Trophoblast cell (in vitro differentiated cells and primary cell): ENCODE data around the gene PALLD.
A peak's percentile ranks its signal among the peaks of the same experiment; 100 is the strongest.

Source experiments
- DNase-seq, 2 donors: peaks; one replicate each; pipeline ENCODE4 v3.0.0-alpha.2; 2016
- H2AFZ ChIP-seq: 2 replicates; pipeline ENCODE4 v1.6.1; 2013; ENCODE audit warnings: low read length, moderate library complexity, mild to moderate bottlenecking; ENCODE audit not compliant: insufficient read depth, poor library complexity
- H2AK5ac ChIP-seq: 2 replicates; pipeline ENCODE4 v1.6.1; 2013; ENCODE audit warnings: mild to moderate bottlenecking, low read length
- H2BK120ac ChIP-seq: 2 replicates; pipeline ENCODE4 v1.6.1; 2013; ENCODE audit warnings: low read length, mild to moderate bottlenecking, moderate library complexity; ENCODE audit not compliant: insufficient read depth, poor library complexity
- H2BK12ac ChIP-seq: 2 replicates; pipeline ENCODE4 v1.6.1; 2013; ENCODE audit warnings: mild to moderate bottlenecking, low read length, moderate library complexity
- H2BK5ac ChIP-seq: 2 replicates; pipeline ENCODE4 v1.6.1; 2013; ENCODE audit warnings: low read length, low read depth, moderate library complexity, mild to moderate bottlenecking; ENCODE audit not compliant: poor library complexity
- H3K14ac ChIP-seq: 2 replicates; pipeline ENCODE4 v1.6.1; 2013; ENCODE audit warnings: mild to moderate bottlenecking, low read length
- H3K18ac ChIP-seq: 2 replicates; pipeline ENCODE4 v1.6.1; 2013; ENCODE audit warnings: mild to moderate bottlenecking, low read length
- H3K23ac ChIP-seq: 2 replicates; pipeline ENCODE4 v1.6.1; 2013; ENCODE audit warnings: low read length
- H3K27ac ChIP-seq: 2 replicates; pipeline ENCODE4 v1.5.1; 2013; ENCODE audit warnings: low read depth, mild to moderate bottlenecking, inconsistent platforms, low read length, moderate library complexity
- H3K27me3 ChIP-seq: 2 replicates; pipeline ENCODE4 v1.6.1; 2013; ENCODE audit warnings: inconsistent platforms, mild to moderate bottlenecking, low read length, moderate library complexity; ENCODE audit not compliant: insufficient read depth
- H3K36me3 ChIP-seq, 2 experiments: 1 replicate in 1 of 2; 2 replicates in 1 of 2; pipeline ENCODE4 v1.6.1; 2013; ENCODE audit warnings: low read length in 2 of 2, mild to moderate bottlenecking in 2 of 2, moderate library complexity in 1 of 2; ENCODE audit not compliant: insufficient read depth in 2 of 2, control insufficient read depth in 1 of 2
- H3K4ac ChIP-seq: 2 replicates; pipeline ENCODE4 v1.6.1; 2013; ENCODE audit warnings: low read depth, mild to moderate bottlenecking, low read length, moderate library complexity
- H3K4me1 ChIP-seq, 2 experiments: 1 replicate in 1 of 2; 2 replicates in 1 of 2; pipeline ENCODE4 v1.6.1; 2013; ENCODE audit warnings: low read length in 2 of 2, mild to moderate bottlenecking in 2 of 2, moderate library complexity in 1 of 2; ENCODE audit not compliant: insufficient read depth in 2 of 2, control insufficient read depth in 1 of 2
- H3K4me2 ChIP-seq: 2 replicates; pipeline ENCODE4 v1.6.1; 2013; ENCODE audit warnings: inconsistent platforms, mild to moderate bottlenecking, low read length, moderate library complexity
- H3K4me3 ChIP-seq: 2 replicates; pipeline ENCODE4 v1.5.1; 2013; ENCODE audit warnings: mild to moderate bottlenecking, low read depth, low read length, inconsistent platforms
- H3K79me1 ChIP-seq: one replicate; pipeline ENCODE4 v1.6.1; 2013; ENCODE audit warnings: low read length
- H3K79me2 ChIP-seq: 2 replicates; pipeline ENCODE4 v1.6.1; 2013; ENCODE audit warnings: low read length, mild to moderate bottlenecking; ENCODE audit not compliant: control insufficient read depth, insufficient read depth, poor library complexity
- H3K9ac ChIP-seq: 2 replicates; pipeline ENCODE4 v1.6.1; 2013; ENCODE audit warnings: mild to moderate bottlenecking, low read length
- H3K9me3 ChIP-seq: 2 replicates; pipeline ENCODE4 v1.6.1; 2013; ENCODE audit warnings: low read depth, mild to moderate bottlenecking, control low read depth, inconsistent platforms, low read length; ENCODE audit not compliant: insufficient read depth
- H4K12ac ChIP-seq: 2 replicates; pipeline ENCODE4 v1.6.1; 2013; ENCODE audit warnings: low read depth, mild to moderate bottlenecking, low read length, moderate library complexity
- H4K8ac ChIP-seq: 2 replicates; pipeline ENCODE4 v1.6.1; 2013; ENCODE audit warnings: low read depth, mild to moderate bottlenecking, low read length, moderate library complexity
- H4K91ac ChIP-seq: one replicate; pipeline ENCODE4 v1.6.1; 2013; ENCODE audit warnings: low read depth, mild to moderate bottlenecking, low read length, moderate library complexity
- WGBS: extraction: QIAGEN DNeasy Blood & Tissue Kit; methylation state at CpG from one replicate; pipeline ENCODE4 v1.1.7; 2013; ENCODE audit warnings: missing lambda C conversion rate; ENCODE audit not compliant: insufficient read length, insufficient coverage; ENCODE audit errors: extremely low coverage; 5-methylcytosine and 5-hydroxymethylcytosine counted together

PALLD gene

GRCh38 chr4:168643796-168644159 lies 146.9 kb downstream of the PALLD start:
- H3K4ac ChIP-seq: no peak overlapping the region
- no peak overlapping the region for H4K91ac ChIP-seq
- H3K4me3 ChIP-seq: no peak overlapping the region
- H3K27me3 ChIP-seq: no peaks in the 10 kb centered on the region
- no CpG with 5 or more reads among the region's 3 CpGs for WGBS
- no peak overlapping the region for H3K9ac ChIP-seq
- H3K4me2 ChIP-seq: no peak overlapping the region
- H4K8ac ChIP-seq: no peak overlapping the region
- H4K12ac ChIP-seq: no peak overlapping the region
- peaks cover 14 to 21% of the 10 kb centered on the region in 2 experiments for H3K4me1 ChIP-seq
- H2BK120ac ChIP-seq: no peak overlapping the region
- H3K27ac ChIP-seq: no peak overlapping the region
- no peak for DNase-seq
- H3K9me3 ChIP-seq: no peaks in the 10 kb centered on the region
- peaks cover 12% of the 10 kb centered on the region for H3K79me1 ChIP-seq
- peaks cover 8% of the 10 kb centered on the region for H3K79me2 ChIP-seq
- H3K14ac ChIP-seq: no peak overlapping the region
- H2AFZ ChIP-seq: no peak overlapping the region
- peaks cover 3 to 4% of the 10 kb centered on the region in 2 experiments for H3K36me3 ChIP-seq
- no peak overlapping the region for H2BK5ac ChIP-seq
- H3K18ac ChIP-seq: no peak overlapping the region
- H2BK12ac ChIP-seq: no peak overlapping the region
- H2AK5ac ChIP-seq: no peak overlapping the region
- no peak overlapping the region for H3K23ac ChIP-seq

- Histone ChIP-seq H2AK5ac (no peak overlapping the region), H3K18ac (no peak overlapping the region), H4K8ac (no peak overlapping the region), H3K4ac (peak overlapping the region; percentile 41), H3K9ac (no peak overlapping the region), H4K12ac (no peak overlapping the region), H3K4me1 (peaks cover 8 to 15% of the 10 kb centered on the region in 2 experiments), H2BK12ac (no peak overlapping the region), H3K27ac (no peak overlapping the region), H3K9me3 (no peaks in the 10 kb centered on the region), H2BK5ac (no peak overlapping the region), H3K79me2 (peaks cover 5% of the 10 kb centered on the region), H4K91ac (no peak overlapping the region), H3K27me3 (no peaks in the 10 kb centered on the region), H3K14ac (no peak overlapping the region), H3K4me3 (no peak overlapping the region), H3K36me3 (peaks cover 4 to 5% of the 10 kb centered on the region in 2 experiments), H2BK120ac (no peak overlapping the region), H3K79me1 (peaks cover 9% of the 10 kb centered on the region), H2AFZ (no peak overlapping the region), H3K4me2 (no peak overlapping the region), H3K23ac (no peak overlapping the region)
- no peak for DNase-seq
- WGBS: no CpG with 5 or more reads among the region's 7 CpGs
These were observed 149.3 kb downstream of the PALLD start for GRCh38 chr4:168646001-168646768.

GRCh38 chr4:168647646-168648375 lies 151.0 kb downstream of the PALLD start:
- no peak overlapping the region for H4K91ac ChIP-seq
- no peaks in the 10 kb centered on the region for H3K27me3 ChIP-seq
- H3K14ac ChIP-seq: no peak overlapping the region
- WGBS: no CpG with 5 or more reads among the region's 8 CpGs
- H3K4me3 ChIP-seq: no peak overlapping the region
- peaks cover 2% of the 10 kb centered on the region for H3K79me2 ChIP-seq
- no peak overlapping the region for H3K23ac ChIP-seq
- H2BK120ac ChIP-seq: no peak overlapping the region
- no peak overlapping the region for H4K8ac ChIP-seq
- peaks cover 0 to 3% of the 10 kb centered on the region in 2 experiments for H3K4me1 ChIP-seq
- H3K4me2 ChIP-seq: no peak overlapping the region
- no peak overlapping the region for H2AFZ ChIP-seq
- H2BK5ac ChIP-seq: no peak overlapping the region
- peaks cover 4 to 5% of the 10 kb centered on the region in 2 experiments for H3K36me3 ChIP-seq
- H2BK12ac ChIP-seq: no peak overlapping the region
- H4K12ac ChIP-seq: no peak overlapping the region
- H3K9ac ChIP-seq: no peak overlapping the region
- H3K27ac ChIP-seq: no peak overlapping the region
- peak in 1 of 2 donors; percentile 28 for DNase-seq
- H3K18ac ChIP-seq: no peak overlapping the region
- H3K79me1 ChIP-seq: no peaks in the 10 kb centered on the region
- H3K4ac ChIP-seq: no peak overlapping the region
- no peaks in the 10 kb centered on the region for H3K9me3 ChIP-seq
- H2AK5ac ChIP-seq: no peak overlapping the region

- Histone ChIP-seq H3K4ac (no peak overlapping the region), H3K9me3 (no peaks in the 10 kb centered on the region), H4K8ac (no peak overlapping the region), H3K36me3 (peaks cover 4 to 5% of the 10 kb centered on the region in 2 experiments), H4K12ac (no peak overlapping the region), H3K4me2 (no peak overlapping the region), H3K4me3 (no peak overlapping the region), H3K4me1 (peaks cover 0 to 3% of the 10 kb centered on the region in 2 experiments), H3K9ac (no peak overlapping the region), H2AK5ac (no peak overlapping the region), H3K79me1 (no peaks in the 10 kb centered on the region), H3K27me3 (no peaks in the 10 kb centered on the region), H3K79me2 (peaks cover 2% of the 10 kb centered on the region), H2BK120ac (no peak overlapping the region), H3K14ac (no peak overlapping the region), H3K23ac (no peak overlapping the region), H3K27ac (no peak overlapping the region), H2BK12ac (no peak overlapping the region), H4K91ac (no peak overlapping the region), H3K18ac (no peak overlapping the region), H2AFZ (no peak overlapping the region), H2BK5ac (no peak overlapping the region)
- DNase-seq: peak in 1 of 2 donors; percentile 24
- no CpG with 5 or more reads among the region's 3 CpGs for WGBS
These were observed 151.6 kb downstream of the PALLD start for GRCh38 chr4:168648494-168648893.
